ENCODE results near the gene ARID1B.

DNA sequence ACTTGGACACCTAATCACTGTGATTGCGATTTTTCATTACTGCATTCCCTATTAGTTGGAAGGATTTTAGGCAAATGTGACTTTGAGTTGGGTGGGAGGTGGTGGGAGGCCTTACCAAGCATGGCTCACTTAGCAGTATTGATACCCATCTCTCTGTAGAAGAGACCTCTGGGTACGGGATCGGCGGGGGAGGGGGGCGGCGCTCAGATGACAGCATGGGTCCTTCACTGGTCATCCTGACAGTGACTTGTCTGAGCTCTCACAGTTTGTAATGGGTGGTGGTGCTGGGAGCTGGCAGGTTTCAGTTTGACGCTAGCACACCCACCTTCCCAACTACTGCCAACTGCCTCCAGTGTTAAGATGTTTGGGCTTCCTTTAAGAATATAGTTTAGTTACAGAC lies 231.4 kb downstream of the ARID1B start:
- TF ChIP-seq, protein P1, sequence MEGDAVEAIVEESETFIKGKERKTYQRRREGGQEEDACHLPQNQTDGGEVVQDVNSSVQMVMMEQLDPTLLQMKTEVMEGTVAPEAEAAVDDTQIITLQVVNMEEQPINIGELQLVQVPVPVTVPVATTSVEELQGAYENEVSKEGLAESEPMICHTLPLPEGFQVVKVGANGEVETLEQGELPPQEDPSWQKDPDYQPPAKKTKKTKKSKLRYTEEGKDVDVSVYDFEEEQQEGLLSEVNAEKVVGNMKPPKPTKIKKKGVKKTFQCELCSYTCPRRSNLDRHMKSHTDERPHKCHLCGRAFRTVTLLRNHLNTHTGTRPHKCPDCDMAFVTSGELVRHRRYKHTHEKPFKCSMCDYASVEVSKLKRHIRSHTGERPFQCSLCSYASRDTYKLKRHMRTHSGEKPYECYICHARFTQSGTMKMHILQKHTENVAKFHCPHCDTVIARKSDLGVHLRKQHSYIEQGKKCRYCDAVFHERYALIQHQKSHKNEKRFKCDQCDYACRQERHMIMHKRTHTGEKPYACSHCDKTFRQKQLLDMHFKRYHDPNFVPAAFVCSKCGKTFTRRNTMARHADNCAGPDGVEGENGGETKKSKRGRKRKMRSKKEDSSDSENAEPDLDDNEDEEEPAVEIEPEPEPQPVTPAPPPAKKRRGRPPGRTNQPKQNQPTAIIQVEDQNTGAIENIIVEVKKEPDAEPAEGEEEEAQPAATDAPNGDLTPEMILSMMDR (conservative IDR thresholded peaks at IDR 0.05; ENCODE audit: low read length) = no peak
- no peak for TF ChIP-seq EZH2phosphoT487 (IDR thresholded peaks at IDR 0.05; ENCODE audit: borderline replicate concordance, low read depth, low read length)

Data from OCI-LY7 (cell line).